Upper lobe of left lung (tissue), 6 donors: Measurements from ENCODE around the gene MILR1. TPM values are rescaled to one million over a fixed set of nuclear protein-coding genes. Genes with fewer than 3 reads are reported as not detected.
A peak's percentile ranks its signal among the peaks of the same experiment; 100 is the strongest.
"Not testable (repeated sequence)": the region's sequence is repeated elsewhere in the genome, so short reads cannot be mapped to it uniquely, and the experiment has no call there.

Source experiments
- ATAC-seq, 2 donors: fragments of 200-7000 bp; cut with Tn5 transposase; one replicate each; pipeline ENCODE4 v1.9.1; 2022; ENCODE audit warnings: mild to moderate bottlenecking in 2 of 2, moderate library complexity in 2 of 2; ENCODE audit not compliant: low FRiP score in 2 of 2
- DNase-seq, 2 donors: peaks; one replicate each; pipeline ENCODE4 v3.0.0-alpha.2; 2019 to 2020
- H3K27ac ChIP-seq, 4 donors: fragments of 200-600 bp; sonication (generic); one replicate each; pipeline ENCODE4 v1.5.1; 2016 to 2019
- H3K27me3 ChIP-seq, 4 donors: fragments of 200-600 bp; sonication (generic); one replicate each; pipeline ENCODE4 v1.5.1; 2017 to 2019
- H3K36me3 ChIP-seq, 4 donors: fragments of 200-600 bp; sonication (generic); one replicate each; pipeline ENCODE4 v1.5.1; 2016 to 2019
- H3K4me1 ChIP-seq, 4 donors: fragments of 200-600 bp; sonication (generic); one replicate each; pipeline ENCODE4 v1.5.1; 2018 to 2019
- H3K4me3 ChIP-seq, 4 donors: fragments of 200-600 bp; sonication (generic); one replicate each; pipeline ENCODE4 v1.5.1; 2017 to 2019; ENCODE audit warnings: mild to moderate bottlenecking in 2 of 4, moderate library complexity in 1 of 4
- H3K9me3 ChIP-seq, 4 donors: fragments of 200-600 bp; sonication (generic); one replicate each; pipeline ENCODE4 v1.5.1; 2018 to 2019
- CTCF ChIP-seq, 6 experiments: fragments of 450-650 bp in 4 of 6; fragments of 200-600 bp in 2 of 6; sonication (generic) in 2 of 6; IDR thresholded peaks; one replicate each; pipeline ENCODE4 v1.5.1; 2016 to 2019; ENCODE audit warnings: antibody characterized with exemption in 6 of 6
- EP300 ChIP-seq, 4 donors: sonication (generic); formaldehyde crosslinking; IDR thresholded peaks; one replicate each; pipeline ENCODE4 v1.5.1; 2017; ENCODE audit warnings: antibody characterized with exemption in 4 of 4, control low read depth in 2 of 4
- POLR2A ChIP-seq, 4 donors: fragments of 450-650 bp; IDR thresholded peaks; one replicate each; pipeline ENCODE4 v1.5.1; 2016 to 2017; ENCODE audit warnings: antibody characterized with exemption in 4 of 4, mild to moderate bottlenecking in 2 of 4
- POLR2AphosphoS5 ChIP-seq, 2 donors: sonication (generic); formaldehyde crosslinking; IDR thresholded peaks; one replicate each; pipeline ENCODE4 v1.5.1; 2017; ENCODE audit warnings: antibody characterized with exemption in 2 of 2
- WGBS, 2 donors: methylation state at CpG; one replicate each; pipeline ENCODE4 v1.1.5; 2017 to 2018; 5-methylcytosine and 5-hydroxymethylcytosine counted together
- total RNA-seq, 6 donors: library from RNA; depleted of rRNA in 4 of 6; stranded (reverse); fragments of >200 nt in 4 of 6; gene quantifications; one replicate each; pipeline versions ENCODE4 v1.1.0 to v1.2.1, GENCODE V29; 2016 to 2021
- donor health status: DM: no; HTN: no; CAD: no; lungs with moderate emphysema.
- donor health status: DM: no; HTN: yes; CAD: no; lungs with severe emphysema.

MILR1 gene
- total RNA-seq, 6 donors from 2014 or later = 6.3 to 22.9 (median 10.2) TPM

- H3K36me3 ChIP-seq = no peaks in the 10 kb centered on the region
- no peaks in the 10 kb centered on the region for H3K9me3 ChIP-seq
- H3K4me1 ChIP-seq = peaks cover 18 to 40% (median 31%) of the 10 kb centered on the region in 4 donors
- TF ChIP-seq EP300 (IDR thresholded peaks at IDR 0.05) (no peak), POLR2A (IDR thresholded peaks at IDR 0.05) (no peak), POLR2AphosphoS5 (IDR thresholded peaks at IDR 0.05) (no peak), CTCF (IDR thresholded peaks at IDR 0.05) (no peak)
- H3K27ac ChIP-seq = peak overlapping the region in 3 of 4 donors; percentile 72 to 77 (median 76)
- DNase-seq (no peak), ATAC-seq (peak in 1 of 2 donors; percentile 44)
- no peaks in the 10 kb centered on the region for H3K27me3 ChIP-seq
- peak overlapping the region in 2 of 4 donors; percentile 9 to 40 for H3K4me3 ChIP-seq
- WGBS, 2 donors = 89 to 90% methylated on average over 2 of the region's 2 CpGs
These were observed 36.0 kb upstream of the MILR1 start for GRCh38 chr17:64412944-64413381.

GRCh38 chr17:64413513-64413912 lies 35.4 kb upstream of the MILR1 start:
- Histone ChIP-seq H3K36me3 (no peaks in the 10 kb centered on the region), H3K4me3 (peak overlapping the region in 2 of 4 donors; percentile 9 to 40), H3K27me3 (no peaks in the 10 kb centered on the region), H3K9me3 (no peaks in the 10 kb centered on the region), H3K4me1 (peaks cover 18 to 40% (median 33%) of the 10 kb centered on the region in 4 donors), H3K27ac (peak overlapping the region in 3 of 4 donors; percentile 72 to 77 (median 76))
- TF ChIP-seq POLR2A (IDR thresholded peaks at IDR 0.05) = peak in 1 of 4 donors; percentile 50
- TF ChIP-seq CTCF (IDR thresholded peaks at IDR 0.05) = no peak
- DNase-seq (peak in 1 of 2 donors; percentile 43), ATAC-seq (peak; percentile 41 to 46)
- WGBS, 2 donors = 29 to 35% methylated on average over 4 of the region's 4 CpGs

DNA sequence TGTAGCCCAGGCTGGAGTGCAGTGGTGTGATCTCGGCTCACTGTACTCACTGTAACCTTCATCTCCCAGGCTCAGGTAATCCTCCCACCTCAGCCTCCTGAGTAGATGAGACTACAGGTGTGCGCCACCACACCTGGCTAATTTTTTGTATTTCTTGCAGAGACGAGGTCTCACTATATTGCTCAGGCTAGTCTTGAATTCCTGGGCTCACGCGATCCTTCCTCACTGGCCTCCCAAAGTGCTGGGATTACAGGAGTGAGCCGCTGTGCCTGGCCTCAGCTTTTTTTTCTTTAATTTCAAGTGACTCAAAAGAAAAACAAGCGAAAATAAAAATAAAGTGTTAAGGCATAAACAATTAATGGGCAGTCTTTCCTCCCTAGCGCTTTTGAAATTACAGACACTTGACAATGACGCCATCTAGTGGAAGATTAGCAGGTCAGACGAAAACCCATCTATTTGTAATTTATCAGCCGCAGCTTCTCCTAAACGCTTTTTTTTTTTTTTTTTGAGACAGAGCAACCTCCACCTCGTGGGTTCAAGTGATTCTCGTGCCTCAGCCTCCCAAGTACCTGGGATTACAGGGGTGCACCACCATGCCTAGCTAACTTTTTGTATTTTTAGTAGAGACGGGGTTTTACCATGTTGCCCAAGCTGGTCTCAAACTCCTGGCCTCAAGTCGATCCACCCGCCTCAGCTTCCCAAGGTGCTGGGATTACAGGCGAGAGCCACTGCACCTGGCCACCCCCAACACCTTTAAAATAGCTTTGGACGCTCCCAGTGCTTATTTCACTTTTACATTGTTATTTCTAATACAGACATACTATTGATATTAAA lies 30.2 kb upstream of the MILR1 start:
- ATAC-seq = peak; percentile 73 to 81
- Histone ChIP-seq H3K9me3 (no peaks in the 10 kb centered on the region), H3K27me3 (no peaks in the 10 kb centered on the region), H3K4me1 (peaks cover 0 to 15% (median 11%) of the 10 kb centered on the region in 4 donors), H3K27ac (no peak overlapping the region), H3K36me3 (no peaks in the 10 kb centered on the region), H3K4me3 (no peak overlapping the region)
- no peak for DNase-seq
- 31 to 32% methylated on average over 19 of the region's 19 CpGs for WGBS, 2 donors
- TF ChIP-seq POLR2A (IDR thresholded peaks at IDR 0.05) (no peak), CTCF (IDR thresholded peaks at IDR 0.05) (peak; percentile 46 to 78 (median 74))

DNA sequence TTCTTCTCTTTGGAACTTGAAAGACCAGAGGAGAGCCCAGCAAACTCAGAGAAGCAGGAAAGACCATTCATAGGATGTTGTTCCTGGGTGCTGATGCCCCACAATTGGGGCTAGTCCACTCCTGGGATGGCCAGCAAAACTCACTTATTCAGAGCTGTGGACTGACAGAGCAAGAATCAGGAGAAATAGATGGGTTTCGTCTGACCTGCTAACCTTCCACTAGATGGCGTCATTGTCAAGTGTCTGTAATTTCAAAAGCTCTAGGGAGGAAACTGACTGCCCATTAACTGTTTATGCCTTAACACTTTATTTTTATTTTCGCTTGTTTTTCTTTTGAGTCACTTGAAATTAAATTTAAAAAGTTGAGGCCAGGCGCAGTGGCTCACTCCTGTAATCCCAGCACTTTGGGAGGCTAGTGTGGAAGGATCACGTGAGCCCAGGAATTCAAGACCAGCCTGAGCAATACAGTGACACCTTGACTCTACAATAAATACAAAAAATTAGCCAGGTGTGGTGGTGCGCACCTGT lies 28.7 kb upstream of the MILR1 start:
- Histone ChIP-seq H3K9me3 (no peaks in the 10 kb centered on the region), H3K27me3 (no peaks in the 10 kb centered on the region), H3K4me1 (peaks cover 0 to 13% (median 7%) of the 10 kb centered on the region in 4 donors), H3K4me3 (no peak overlapping the region), H3K27ac (no peak overlapping the region), H3K36me3 (no peaks in the 10 kb centered on the region)
- TF ChIP-seq CTCF (IDR thresholded peaks at IDR 0.05) = peak; percentile 64 to 89 (median 74)
- TF ChIP-seq POLR2AphosphoS5 (IDR thresholded peaks at IDR 0.05) = no peak
- ATAC-seq (peak; percentile 91 to 92), DNase-seq (peak in 1 of 2 donors; percentile 35)
- WGBS, 2 donors = 29 to 31% methylated on average over 6 of the region's 6 CpGs

- H3K4me1 ChIP-seq = peaks cover 0 to 13% (median 7%) of the 10 kb centered on the region in 4 donors
- not testable (repeated sequence) for H3K27ac ChIP-seq, H3K36me3 ChIP-seq, H3K27me3 ChIP-seq, ATAC-seq, H3K9me3 ChIP-seq, H3K4me3 ChIP-seq, DNase-seq
- 90 to 92% methylated on average over 9 of the region's 9 CpGs for WGBS, 2 donors
These were observed 26.8 kb upstream of the MILR1 start for GRCh38 chr17:64422121-64422520.
